GM04504 (cell line): ENCODE results near the gene KIF1B.
"Not testable (repeated sequence)": the region's sequence is repeated elsewhere in the genome, so short reads cannot be mapped to it uniquely, and the experiment has no call there.

Experiments used
- DNase-seq: peaks from one replicate; pipeline ENCODE4 v3.0.0-alpha.2; 2012; ENCODE audit warnings: low read depth

KIF1B gene

GRCh38 chr1:10426535-10426848, 216.1 kb downstream of the KIF1B start:
- not testable (repeated sequence) for DNase-seq

DNA sequence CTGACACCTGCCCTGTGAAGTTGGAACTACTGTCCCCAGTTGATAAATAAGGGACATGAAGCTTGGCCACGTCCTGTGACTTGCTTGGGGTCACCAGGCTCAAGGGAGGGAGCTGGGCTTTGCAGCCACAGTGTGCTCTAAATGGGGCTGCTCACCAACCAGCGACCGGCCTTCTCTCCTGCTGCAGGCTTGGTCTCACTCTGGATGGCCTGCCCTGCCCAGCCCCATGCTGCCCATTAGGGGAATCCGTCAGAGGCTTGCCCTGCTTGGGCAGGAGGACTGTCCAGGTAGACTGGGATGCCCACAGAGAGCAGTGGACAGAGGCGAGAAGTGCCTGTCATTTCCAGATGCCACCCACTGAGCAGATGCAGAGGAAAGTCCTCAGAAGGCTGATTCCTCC, 218.6 kb downstream of the KIF1B start:
- DNase-seq: no peak

- no peak for DNase-seq
Observed at GRCh38 chr1:10429868-10430215, 219.5 kb downstream of the KIF1B start.

DNA sequence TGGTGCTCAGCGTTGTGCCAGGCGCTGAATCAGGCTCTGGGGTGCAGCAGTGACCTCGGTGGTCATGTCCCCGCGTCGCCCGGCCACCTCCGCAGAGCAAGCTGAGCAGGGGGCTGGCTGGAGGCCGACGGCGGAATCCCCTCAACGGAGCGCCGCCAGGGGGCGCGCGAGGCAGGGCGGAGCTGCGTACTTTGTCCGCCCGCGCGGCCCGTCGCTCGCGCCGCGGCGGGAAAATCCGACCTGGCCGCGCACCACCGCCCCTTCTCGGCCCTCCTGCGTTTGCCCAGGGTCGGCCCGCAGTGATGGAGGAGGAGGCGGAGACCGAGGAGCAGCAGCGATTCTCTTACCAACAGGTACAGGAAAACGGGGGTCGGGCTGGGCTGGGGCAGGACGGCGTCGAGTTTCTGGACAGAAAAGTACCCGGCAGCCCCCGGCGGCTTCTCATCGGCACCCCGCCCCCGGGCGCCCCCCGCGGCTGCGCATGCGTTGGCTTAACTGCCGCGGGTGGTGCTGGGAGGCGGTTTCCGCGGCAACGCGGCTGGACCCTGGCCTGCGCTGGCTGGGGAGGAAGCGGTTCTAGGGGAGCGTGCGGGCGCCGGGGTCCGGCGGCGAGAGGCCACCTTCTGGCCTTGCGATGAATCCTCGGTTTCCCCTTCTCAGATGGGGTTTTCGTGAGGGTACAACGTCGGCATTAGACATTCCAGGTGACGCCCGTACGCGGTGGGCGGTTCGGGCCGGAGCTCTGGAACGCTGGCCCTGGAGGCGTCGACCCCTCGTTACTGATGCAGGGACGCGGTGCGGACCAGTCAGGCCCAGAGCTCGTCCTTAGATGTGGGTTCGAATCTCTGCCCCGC, 220.1 kb downstream of the KIF1B start, which contains the start of gene CENPS:
TSS of gene CENPS (plus strand) at position 218 of the 854 bp plus-strand sequence. CDS start at position 303, 85 bp downstream.
- DNase-seq: peak; percentile 78
